Dendritic cell treated with granulocyte-macrophage colony-stimulating factor and Interleukin-4, amounts not matched to agents 40 ng/mL and 50 ng/mL, for 4 days (primary cell): Measurements from ENCODE around the gene TECPR2.

Source experiments
- H3K27ac Mint-ChIP-seq: one replicate; pipeline ENCODE4 v1.8.0; 2022; ENCODE audit warnings: mild to moderate bottlenecking, mixed read lengths
- H3K27me3 Mint-ChIP-seq: one replicate; pipeline ENCODE4 v1.8.0; 2022; ENCODE audit warnings: mild to moderate bottlenecking, mixed read lengths
- H3K36me3 Mint-ChIP-seq: one replicate; pipeline ENCODE4 v1.8.0; 2022; ENCODE audit warnings: low read depth, mixed read lengths
- H3K4me1 Mint-ChIP-seq: one replicate; pipeline ENCODE4 v1.8.0; 2022; ENCODE audit warnings: low read depth, mixed read lengths
- H3K4me3 Mint-ChIP-seq: one replicate; pipeline ENCODE4 v1.8.0; 2022; ENCODE audit warnings: mild to moderate bottlenecking, moderate library complexity, mixed read lengths
- H3K9me3 Mint-ChIP-seq: one replicate; pipeline ENCODE4 v1.8.0; 2022; ENCODE audit warnings: mixed read lengths
- intact Hi-C: fragments of 100-400 bp; cut with micrococcal nuclease; formaldehyde crosslinking; loops from one replicate; pipeline ENCODE4 v1.15.0; 2022

The TECPR2 gene, protein sequence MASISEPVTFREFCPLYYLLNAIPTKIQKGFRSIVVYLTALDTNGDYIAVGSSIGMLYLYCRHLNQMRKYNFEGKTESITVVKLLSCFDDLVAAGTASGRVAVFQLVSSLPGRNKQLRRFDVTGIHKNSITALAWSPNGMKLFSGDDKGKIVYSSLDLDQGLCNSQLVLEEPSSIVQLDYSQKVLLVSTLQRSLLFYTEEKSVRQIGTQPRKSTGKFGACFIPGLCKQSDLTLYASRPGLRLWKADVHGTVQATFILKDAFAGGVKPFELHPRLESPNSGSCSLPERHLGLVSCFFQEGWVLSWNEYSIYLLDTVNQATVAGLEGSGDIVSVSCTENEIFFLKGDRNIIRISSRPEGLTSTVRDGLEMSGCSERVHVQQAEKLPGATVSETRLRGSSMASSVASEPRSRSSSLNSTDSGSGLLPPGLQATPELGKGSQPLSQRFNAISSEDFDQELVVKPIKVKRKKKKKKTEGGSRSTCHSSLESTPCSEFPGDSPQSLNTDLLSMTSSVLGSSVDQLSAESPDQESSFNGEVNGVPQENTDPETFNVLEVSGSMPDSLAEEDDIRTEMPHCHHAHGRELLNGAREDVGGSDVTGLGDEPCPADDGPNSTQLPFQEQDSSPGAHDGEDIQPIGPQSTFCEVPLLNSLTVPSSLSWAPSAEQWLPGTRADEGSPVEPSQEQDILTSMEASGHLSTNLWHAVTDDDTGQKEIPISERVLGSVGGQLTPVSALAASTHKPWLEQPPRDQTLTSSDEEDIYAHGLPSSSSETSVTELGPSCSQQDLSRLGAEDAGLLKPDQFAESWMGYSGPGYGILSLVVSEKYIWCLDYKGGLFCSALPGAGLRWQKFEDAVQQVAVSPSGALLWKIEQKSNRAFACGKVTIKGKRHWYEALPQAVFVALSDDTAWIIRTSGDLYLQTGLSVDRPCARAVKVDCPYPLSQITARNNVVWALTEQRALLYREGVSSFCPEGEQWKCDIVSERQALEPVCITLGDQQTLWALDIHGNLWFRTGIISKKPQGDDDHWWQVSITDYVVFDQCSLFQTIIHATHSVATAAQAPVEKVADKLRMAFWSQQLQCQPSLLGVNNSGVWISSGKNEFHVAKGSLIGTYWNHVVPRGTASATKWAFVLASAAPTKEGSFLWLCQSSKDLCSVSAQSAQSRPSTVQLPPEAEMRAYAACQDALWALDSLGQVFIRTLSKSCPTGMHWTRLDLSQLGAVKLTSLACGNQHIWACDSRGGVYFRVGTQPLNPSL (N-terminal part only)

DNA sequence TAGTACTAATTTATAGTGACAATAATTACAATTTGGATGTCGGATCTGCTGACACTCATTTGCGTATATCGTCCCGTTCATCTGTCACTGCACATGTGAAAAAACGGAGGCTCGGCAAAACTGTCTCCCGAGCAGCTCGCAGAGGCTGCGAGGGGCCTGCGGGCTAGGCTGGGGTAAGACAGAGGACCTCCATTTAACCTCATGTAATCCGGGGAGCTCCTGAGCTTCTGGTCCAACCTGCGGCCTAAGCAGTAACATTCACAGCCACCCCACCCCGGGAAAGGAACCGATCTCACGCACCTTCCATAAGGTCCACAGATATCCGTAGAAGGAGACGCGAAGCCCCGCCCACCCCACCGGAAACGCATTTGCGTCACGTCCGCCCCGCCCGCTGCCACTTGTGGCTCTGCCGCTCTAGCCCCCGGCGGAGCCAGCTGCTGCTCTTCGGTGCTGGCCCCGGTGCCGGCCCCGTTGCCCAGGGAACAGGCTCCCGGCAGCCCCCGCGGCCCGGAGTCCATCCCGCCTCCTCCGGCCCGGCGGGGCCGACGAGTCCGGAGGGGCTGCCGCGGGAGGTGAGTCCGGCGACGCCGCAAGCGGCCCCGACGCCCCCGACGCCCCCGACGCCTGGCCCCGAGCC is at the start of gene TECPR2, which contains the start of gene CINP:
TECPR2 (plus strand) TSS at position 397 of the 637 bp plus-strand sequence. CDS start 13,781 bp downstream, outside the sequence.
CINP (minus strand) TSS at position 346 of the 637 bp plus-strand sequence; CDS start at position 307, 39 bp downstream.
- intact Hi-C loops: no loop called here
- Mint-ChIP-seq H3K27ac (no peak within 1 kb of the TSS), H3K27me3 (no peaks in the 10 kb centered on the region), H3K36me3 (peaks cover 35% of the 10 kb centered on the region), H3K4me1 (peaks cover 18% of the 10 kb centered on the region), H3K9me3 (no peaks in the 10 kb centered on the region), H3K4me3 (peak within 1 kb of the TSS; percentile 90)

DNA sequence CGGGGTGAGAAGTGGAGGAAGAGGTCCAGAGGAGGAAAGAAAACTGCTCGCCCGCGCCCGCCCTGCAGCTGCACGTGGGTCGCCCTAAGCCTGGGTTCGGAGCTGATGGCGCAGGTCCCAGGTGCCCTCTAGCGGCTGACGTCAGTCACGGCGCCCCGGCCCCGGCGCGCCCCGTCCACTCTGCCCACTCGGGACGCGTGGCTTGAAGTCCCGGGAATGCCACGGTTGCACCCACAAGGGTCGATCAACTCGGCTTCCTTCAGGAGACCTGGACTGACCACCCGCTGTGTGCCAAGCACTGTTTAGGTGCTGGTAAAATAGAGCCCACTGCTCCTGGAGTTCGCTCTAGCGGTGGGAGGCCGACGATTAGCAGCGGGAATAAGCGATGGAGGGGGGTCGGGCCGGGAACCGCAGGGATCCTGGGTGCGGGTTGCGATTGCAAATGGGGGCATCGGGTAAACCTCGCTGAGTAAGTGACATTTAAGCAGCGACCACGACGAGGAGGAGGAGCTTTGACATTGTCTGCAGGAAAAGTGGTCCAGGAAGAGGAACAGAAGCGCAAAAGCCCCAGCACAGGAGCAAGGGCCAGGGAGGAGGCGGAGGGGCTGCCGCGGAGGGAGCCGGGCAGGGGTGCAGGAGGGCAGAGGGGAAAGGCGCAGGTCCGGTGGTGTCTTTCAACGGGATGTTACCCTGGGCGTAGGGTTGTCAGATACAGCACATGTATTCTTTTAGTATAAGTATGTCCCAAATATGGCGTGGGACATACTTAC is 48.3 kb upstream of the TECPR2 start:
- Mint-ChIP-seq H3K27ac (peak overlapping the region; percentile 35), H3K36me3 (peaks cover 4% of the 10 kb centered on the region), H3K9me3 (no peaks in the 10 kb centered on the region), H3K27me3 (peaks cover 16% of the 10 kb centered on the region), H3K4me1 (peaks cover 31% of the 10 kb centered on the region), H3K4me3 (peak overlapping the region; percentile 74)
- intact Hi-C loops: loop anchor here (2.0 to 10.0 kb wide), 2 partner anchors 78 to 350 kb away; partner anchors contain the start of gene DYNC1H1

DNA sequence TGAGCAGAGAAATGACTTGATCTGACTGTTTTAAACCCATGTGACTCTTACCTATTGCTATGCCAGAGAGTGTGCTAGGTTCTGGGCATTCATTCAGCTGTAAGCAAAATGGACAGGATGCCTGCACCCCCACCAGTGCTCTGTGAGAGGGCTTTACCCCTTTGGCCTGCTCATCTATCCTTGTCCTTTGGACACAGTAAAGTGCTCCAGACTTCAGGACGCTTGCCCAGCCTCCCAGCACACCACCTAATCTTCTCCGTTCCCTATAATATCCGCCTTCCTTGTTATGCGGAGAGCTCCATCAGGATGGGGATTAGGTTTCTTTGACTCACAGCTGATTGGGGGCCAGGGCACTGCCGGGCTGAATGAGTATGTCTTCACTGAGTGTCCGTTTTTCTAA is 47.6 kb upstream of the TECPR2 start:
- peaks cover 14% of the 10 kb centered on the region for H3K27me3 Mint-ChIP-seq
- no peak overlapping the region for H3K27ac Mint-ChIP-seq
- H3K4me1 Mint-ChIP-seq: peaks cover 33% of the 10 kb centered on the region
- H3K36me3 Mint-ChIP-seq: peaks cover 6% of the 10 kb centered on the region
- H3K4me3 Mint-ChIP-seq: no peak overlapping the region
- intact Hi-C loops: loop anchor here (2.0 to 10.0 kb wide), 2 partner anchors 78 to 350 kb away; partner anchors contain the start of gene DYNC1H1
- no peaks in the 10 kb centered on the region for H3K9me3 Mint-ChIP-seq

DNA sequence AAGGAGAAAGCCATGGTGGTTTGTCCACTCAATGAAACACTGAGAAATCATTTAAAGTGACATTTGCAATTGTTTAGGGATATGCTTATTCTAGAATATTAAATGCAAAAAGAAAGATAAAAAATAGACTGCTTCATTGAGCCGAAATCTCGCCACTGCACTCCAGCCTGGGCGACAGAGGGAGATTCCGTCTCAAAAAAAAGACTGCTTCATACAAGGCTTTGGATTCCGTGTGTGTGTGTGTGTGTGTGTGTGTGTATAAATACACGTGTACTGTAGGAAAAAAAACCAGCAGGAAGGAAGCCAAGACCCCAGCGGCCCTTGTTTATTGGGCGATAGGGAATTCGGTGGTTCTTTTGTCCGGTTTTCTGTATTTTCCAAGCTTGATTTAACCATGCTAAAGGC is 46.4 kb upstream of the TECPR2 start:
- intact Hi-C loops: loop anchor here (2.0 to 10.0 kb wide), 2 partner anchors 230 to 352 kb away; partner anchors contain the start of genes DYNC1H1 and HSP90AA1
- peak overlapping the region; percentile 80 for H3K4me3 Mint-ChIP-seq
- H3K4me1 Mint-ChIP-seq: peaks cover 41% of the 10 kb centered on the region
- H3K27me3 Mint-ChIP-seq: peaks cover 12% of the 10 kb centered on the region
- peak overlapping the region; percentile 79 for H3K27ac Mint-ChIP-seq
- peaks cover 6% of the 10 kb centered on the region for H3K36me3 Mint-ChIP-seq
- H3K9me3 Mint-ChIP-seq: no peaks in the 10 kb centered on the region

DNA sequence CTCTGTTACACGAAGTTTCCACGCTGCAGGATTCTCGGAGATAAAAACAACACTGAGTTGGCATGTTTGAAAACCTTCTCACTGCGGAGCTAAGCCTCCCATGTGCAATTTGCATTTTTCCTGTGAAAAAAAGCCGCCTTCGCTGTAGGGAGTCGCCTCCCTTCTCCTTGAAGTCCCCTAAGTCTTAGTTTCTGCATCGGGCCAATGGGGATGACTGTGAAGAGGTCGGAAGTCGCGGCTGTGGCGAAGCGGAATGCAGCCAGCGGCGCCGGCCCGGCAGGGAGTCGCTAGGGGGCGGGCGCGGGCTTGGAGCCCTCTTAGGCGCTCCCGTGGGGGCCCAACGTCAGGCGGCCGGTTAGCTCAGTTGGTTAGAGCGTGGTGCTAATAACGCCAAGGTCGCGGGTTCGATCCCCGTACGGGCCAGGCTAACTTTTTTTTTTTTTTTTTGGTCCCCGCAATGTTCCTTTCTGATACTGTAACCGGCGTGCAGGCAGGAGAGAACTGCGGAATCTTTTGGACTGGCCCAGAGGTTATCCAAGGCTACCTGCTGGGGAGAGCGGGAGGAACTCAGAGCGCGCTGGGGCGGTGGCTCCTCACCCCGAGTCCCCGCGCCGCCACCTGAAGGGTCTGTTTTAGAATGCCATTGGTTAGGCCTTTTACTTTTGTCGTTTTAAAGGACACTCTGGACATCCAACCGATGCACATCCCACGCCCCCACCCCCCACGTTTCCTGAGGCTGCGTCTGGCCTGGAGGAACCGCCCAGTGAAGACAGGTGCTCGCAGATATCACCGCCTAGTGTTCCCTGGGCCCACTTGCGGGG is 45.8 kb upstream of the TECPR2 start:
- peak overlapping the region; percentile 79 for H3K27ac Mint-ChIP-seq
- intact Hi-C loops: loop anchor here (2.0 to 10.0 kb wide), 2 partner anchors 230 to 352 kb away; partner anchors contain the start of genes DYNC1H1 and HSP90AA1
- H3K4me1 Mint-ChIP-seq: peaks cover 41% of the 10 kb centered on the region
- peaks cover 6% of the 10 kb centered on the region for H3K36me3 Mint-ChIP-seq
- peaks cover 12% of the 10 kb centered on the region for H3K27me3 Mint-ChIP-seq
- H3K4me3 Mint-ChIP-seq: peak overlapping the region; percentile 80
- H3K9me3 Mint-ChIP-seq: no peaks in the 10 kb centered on the region

DNA sequence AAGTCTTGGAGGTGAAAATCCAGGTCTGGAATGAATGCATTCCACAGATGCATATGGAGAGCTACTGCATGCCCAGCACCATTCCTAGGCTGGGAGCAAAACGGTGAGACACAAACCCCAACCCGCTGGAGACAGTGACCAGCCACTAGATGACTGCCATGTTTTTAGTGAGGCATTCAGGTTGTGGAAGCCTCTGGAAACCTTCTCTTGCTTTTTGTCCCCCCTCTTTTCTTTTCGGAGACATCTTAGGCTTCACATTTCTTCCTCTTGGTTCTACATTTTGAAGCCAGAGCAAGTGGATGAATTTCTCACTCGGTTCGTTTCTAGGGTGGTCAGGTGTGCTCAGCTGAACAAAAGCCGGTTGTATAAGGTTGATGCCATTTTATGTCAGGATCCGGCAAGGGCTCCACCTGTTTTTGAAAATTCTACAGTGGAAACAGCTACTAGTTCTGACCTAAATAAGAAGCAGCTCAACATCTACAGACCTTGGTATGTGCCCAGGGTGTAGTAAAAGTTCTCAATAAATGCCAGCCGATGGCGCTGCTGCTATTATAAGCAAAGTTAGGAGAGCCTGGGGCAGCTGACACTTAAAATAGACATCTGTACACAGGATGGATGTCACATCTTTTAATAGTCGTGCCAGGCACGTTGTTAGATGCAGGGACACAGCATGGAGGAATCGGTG is 45.0 kb upstream of the TECPR2 start:
- intact Hi-C loops: loop anchor here (2.0 to 10.0 kb wide), 2 partner anchors 231 to 353 kb away; partner anchors contain the start of genes DYNC1H1 and HSP90AA1
- peak overlapping the region; percentile 79 for H3K27ac Mint-ChIP-seq
- peaks cover 41% of the 10 kb centered on the region for H3K4me1 Mint-ChIP-seq
- H3K36me3 Mint-ChIP-seq: peaks cover 6% of the 10 kb centered on the region
- H3K9me3 Mint-ChIP-seq: no peaks in the 10 kb centered on the region
- H3K27me3 Mint-ChIP-seq: peaks cover 12% of the 10 kb centered on the region
- H3K4me3 Mint-ChIP-seq: peak overlapping the region; percentile 80

DNA sequence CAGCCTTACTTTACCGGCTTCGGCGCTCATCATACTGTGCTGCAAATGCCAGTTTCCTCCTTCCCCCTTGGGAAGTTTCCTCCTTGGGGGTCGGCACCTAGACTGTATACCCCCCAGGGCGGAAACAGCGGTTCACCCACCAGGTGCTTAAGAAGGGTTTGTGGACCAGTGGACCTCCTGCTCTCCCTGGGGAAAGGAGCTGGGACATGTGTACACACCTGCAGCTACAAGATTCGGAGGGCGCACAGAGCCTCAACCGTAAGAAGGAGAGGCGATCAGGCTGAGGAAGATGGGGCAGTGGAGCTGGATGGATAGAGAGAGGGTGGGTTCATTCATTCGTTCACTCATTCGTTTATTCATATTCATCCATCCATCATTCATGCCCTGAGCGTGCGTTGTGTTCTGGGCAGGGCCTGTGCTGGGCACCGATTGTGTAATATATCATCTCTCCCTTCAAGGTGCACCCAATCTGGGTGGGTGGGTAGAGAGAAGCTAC is 43.9 kb upstream of the TECPR2 start:
- Mint-ChIP-seq H3K9me3 (no peaks in the 10 kb centered on the region), H3K36me3 (peaks cover 6% of the 10 kb centered on the region), H3K27ac (peak overlapping the region; percentile 84), H3K4me1 (peaks cover 41% of the 10 kb centered on the region), H3K27me3 (peaks cover 12% of the 10 kb centered on the region), H3K4me3 (peak overlapping the region; percentile 90)
- intact Hi-C loops: loop anchor here (10.0 kb wide), 1 partner anchor 354 kb away; the partner anchor contains the start of gene DYNC1H1

DNA sequence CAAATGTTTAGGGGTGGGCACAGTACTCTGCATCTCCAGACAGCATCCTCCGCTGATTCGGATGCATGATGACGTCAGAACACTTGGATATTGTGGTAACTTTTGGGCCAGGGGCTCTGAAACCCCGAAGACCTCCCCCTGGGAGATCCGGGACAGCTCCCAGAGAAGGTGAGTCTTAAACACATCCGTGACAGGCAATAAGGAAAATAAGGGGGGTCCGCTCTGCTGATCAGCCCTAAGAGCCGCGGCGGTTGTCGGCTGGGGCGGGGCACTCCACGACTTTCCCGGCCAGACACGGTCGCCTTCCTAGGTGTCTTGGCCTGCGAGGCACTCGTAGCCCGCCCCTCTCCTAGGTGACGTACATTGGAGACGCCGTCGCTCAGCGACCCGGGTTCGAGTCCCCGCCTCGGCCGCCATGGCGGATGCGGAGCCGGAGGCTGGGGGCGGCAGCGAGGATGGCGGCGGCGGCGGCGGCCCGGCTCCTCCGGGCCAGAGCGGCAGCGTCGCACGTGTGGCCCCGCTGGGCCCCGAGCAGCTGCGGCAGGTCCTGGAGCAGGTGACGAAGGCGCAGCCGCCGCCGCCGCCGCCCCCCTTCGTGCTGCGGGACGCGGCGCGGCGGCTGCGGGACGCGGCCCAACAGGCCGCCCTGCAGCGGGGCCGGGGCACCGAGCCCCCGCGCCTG is 43.2 kb upstream of the TECPR2 start, which contains the start of gene ZNF839:
ZNF839 (plus strand) TSS at position 396 of the 682 bp plus-strand sequence; CDS start at position 416, 20 bp downstream.
- Mint-ChIP-seq H3K4me3 (peak within 1 kb of the TSS; percentile 90), H3K27ac (peak within 1 kb of the TSS; percentile 84), H3K9me3 (no peaks in the 10 kb centered on the region), H3K4me1 (peaks cover 38% of the 10 kb centered on the region), H3K36me3 (peaks cover 6% of the 10 kb centered on the region), H3K27me3 (peaks cover 9% of the 10 kb centered on the region)
- intact Hi-C loops: loop anchor here (10.0 kb wide), 1 partner anchor 355 kb away; the partner anchor contains the start of gene DYNC1H1

DNA sequence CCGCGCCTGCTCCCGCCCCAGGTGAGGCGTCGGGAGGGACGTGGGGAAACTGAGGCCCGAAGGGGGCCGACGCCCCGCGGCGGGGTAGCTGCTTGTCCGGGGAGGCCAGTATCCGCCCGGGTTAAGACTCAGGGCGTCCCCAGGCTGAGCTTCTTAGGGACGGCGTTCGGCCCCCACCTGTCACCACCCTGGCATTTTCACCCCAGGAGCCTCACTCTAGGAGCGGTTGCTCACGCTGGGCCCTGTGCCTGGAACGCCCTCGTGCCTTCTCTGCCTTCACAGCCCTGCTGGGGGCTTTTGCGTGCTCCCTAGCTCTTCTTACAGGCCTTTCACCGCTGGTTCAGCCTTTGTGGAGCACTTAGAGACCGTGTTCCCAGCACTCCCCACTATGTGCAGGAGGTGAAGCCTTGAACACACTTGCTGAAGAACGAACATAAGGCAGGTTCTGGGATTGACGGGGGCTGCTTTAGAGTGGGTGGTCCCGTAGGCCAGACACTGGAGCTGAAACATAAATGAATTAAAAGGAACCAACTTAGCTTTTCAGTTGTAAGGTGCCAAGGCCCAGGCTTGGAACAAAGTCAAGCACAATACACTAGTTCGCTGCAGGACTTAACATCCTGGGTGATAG is 42.6 kb upstream of the TECPR2 start:
- H3K4me3 Mint-ChIP-seq: peak overlapping the region; percentile 86
- H3K27ac Mint-ChIP-seq: peak overlapping the region; percentile 84
- H3K27me3 Mint-ChIP-seq: peaks cover 4% of the 10 kb centered on the region
- no peaks in the 10 kb centered on the region for H3K9me3 Mint-ChIP-seq
- peaks cover 34% of the 10 kb centered on the region for H3K4me1 Mint-ChIP-seq
- peaks cover 6% of the 10 kb centered on the region for H3K36me3 Mint-ChIP-seq
- intact Hi-C loops: no loop called here
